H9 (cell line): ENCODE data around the gene BPIFB4. TPM values are rescaled to one million over a fixed set of nuclear protein-coding genes. Genes with fewer than 3 reads are reported as not detected.

Experiments
- DNase-seq: peaks from one replicate; pipeline ENCODE4 v3.0.0-alpha.2; 2017
- H2AFZ ChIP-seq: one replicate; pipeline ENCODE4 v1.6.1; 2013; ENCODE audit warnings: mild to moderate bottlenecking, low read length, control low read depth, moderate library complexity
- H2AK5ac ChIP-seq: 2 replicates; pipeline ENCODE4 v1.6.1; 2013; ENCODE audit warnings: low read length, control low read depth, mixed read lengths; ENCODE audit not compliant: insufficient read length
- H2BK120ac ChIP-seq: one replicate; pipeline ENCODE4 v1.6.1; 2013; ENCODE audit warnings: low read depth, mild to moderate bottlenecking, low read length, control low read depth, inconsistent platforms; ENCODE audit not compliant: poor library complexity, severe bottlenecking
- H2BK12ac ChIP-seq: 2 replicates; pipeline ENCODE4 v1.6.1; 2013; ENCODE audit warnings: low read length, control low read depth, mixed read lengths, low read depth; ENCODE audit not compliant: insufficient read length
- H2BK15ac ChIP-seq: 2 replicates; pipeline ENCODE4 v1.6.1; 2013; ENCODE audit warnings: low read depth, low read length, control low read depth
- H2BK20ac ChIP-seq: one replicate; pipeline ENCODE4 v1.6.1; 2013; ENCODE audit warnings: low read depth, mild to moderate bottlenecking, low read length, control low read depth, inconsistent platforms; ENCODE audit not compliant: poor library complexity, severe bottlenecking
- H2BK5ac ChIP-seq: 2 replicates; pipeline ENCODE4 v1.6.1; 2013; ENCODE audit warnings: low read length, control low read depth, mixed read lengths; ENCODE audit not compliant: insufficient read length
- H3K14ac ChIP-seq: 2 replicates; pipeline ENCODE4 v1.6.1; 2013; ENCODE audit warnings: low read length, control low read depth; ENCODE audit not compliant: insufficient read depth
- H3K18ac ChIP-seq: 2 replicates; pipeline ENCODE4 v1.6.1; 2013; ENCODE audit warnings: low read depth, mild to moderate bottlenecking, mixed read lengths, low read length, control low read depth; ENCODE audit not compliant: insufficient read length
- H3K23ac ChIP-seq: 2 replicates; pipeline ENCODE4 v1.6.1; 2013; ENCODE audit warnings: low read length, control low read depth, mixed read lengths, low read depth; ENCODE audit not compliant: insufficient read length
- H3K23me2 ChIP-seq: 2 replicates; pipeline ENCODE4 v1.6.1; 2013; ENCODE audit warnings: low read depth, mild to moderate bottlenecking, mixed read lengths, low read length, control low read depth; ENCODE audit not compliant: insufficient read length, poor library complexity, severe bottlenecking
- H3K27ac ChIP-seq: 2 replicates; pipeline ENCODE4 v1.5.1; 2013; ENCODE audit warnings: low read length, control low read depth, mixed read lengths, low read depth; ENCODE audit not compliant: insufficient read length
- H3K27me3 ChIP-seq: 2 replicates; pipeline ENCODE4 v1.6.1; 2013; ENCODE audit warnings: low read length, control low read depth, inconsistent platforms; ENCODE audit not compliant: insufficient read depth
- H3K4ac ChIP-seq: 2 replicates; pipeline ENCODE4 v1.6.1; 2013; ENCODE audit warnings: low read depth, mild to moderate bottlenecking, control low read depth, inconsistent platforms, low read length, moderate library complexity
- H3K4me1 ChIP-seq: 2 replicates; pipeline ENCODE4 v1.6.1; 2013; ENCODE audit warnings: low read length, control low read depth, inconsistent platforms; ENCODE audit not compliant: insufficient read depth
- H3K4me2 ChIP-seq: 2 replicates; pipeline ENCODE4 v1.6.1; 2013; ENCODE audit warnings: low read length, control low read depth, mixed read lengths; ENCODE audit not compliant: insufficient read length, insufficient read depth
- H3K56ac ChIP-seq: 2 replicates; pipeline ENCODE4 v1.6.1; 2013; ENCODE audit warnings: low read depth, mild to moderate bottlenecking, mixed read lengths, low read length, control low read depth; ENCODE audit not compliant: insufficient read length
- H3K79me1 ChIP-seq: 2 replicates; pipeline ENCODE4 v1.6.1; 2013; ENCODE audit warnings: low read depth, mild to moderate bottlenecking, moderate library complexity, low read length, control low read depth, inconsistent platforms; ENCODE audit not compliant: insufficient read depth, poor library complexity, severe bottlenecking
- H3K79me2 ChIP-seq: 2 replicates; pipeline ENCODE4 v1.6.1; 2013; ENCODE audit warnings: low read length, control low read depth, inconsistent platforms; ENCODE audit not compliant: insufficient read depth
- H3K9ac ChIP-seq: 2 replicates; pipeline ENCODE4 v1.6.1; 2013; ENCODE audit warnings: low read length, control low read depth, mixed read lengths; ENCODE audit not compliant: insufficient read length; ENCODE audit errors: extremely low read depth
- H3K9me3 ChIP-seq: one replicate; pipeline ENCODE4 v1.6.1; 2013; ENCODE audit warnings: low read depth, low read length, inconsistent platforms; ENCODE audit not compliant: control insufficient read depth
- H3T11ph ChIP-seq: one replicate; pipeline ENCODE4 v1.6.1; 2013; ENCODE audit warnings: mild to moderate bottlenecking, low read length, control low read depth, inconsistent platforms
- H4K20me1 ChIP-seq: one replicate; pipeline ENCODE4 v1.6.1; 2013; ENCODE audit not compliant: control insufficient read depth, insufficient read length, insufficient read depth
- H4K5ac ChIP-seq: 2 replicates; pipeline ENCODE4 v1.6.1; 2013; ENCODE audit warnings: low read depth, mild to moderate bottlenecking, mixed read lengths, low read length, control low read depth; ENCODE audit not compliant: insufficient read length
- H4K8ac ChIP-seq: replicated peaks from 2 replicates; pipeline ENCODE4 v1.6.1; 2013; ENCODE audit warnings: low read length, control low read depth, mixed read lengths, low read depth; ENCODE audit not compliant: insufficient read length
- H4K91ac ChIP-seq: 2 replicates; pipeline ENCODE4 v1.6.1; 2013; ENCODE audit warnings: low read depth, mild to moderate bottlenecking, moderate library complexity, mixed read lengths, low read length, control low read depth; ENCODE audit not compliant: insufficient read length
- H3K27ac Mint-ChIP-seq, 3 experiments: 2 replicates in 2 of 3; 3 replicates in 1 of 3; pipeline ENCODE4 v1.8.0; 2020 to 2021; ENCODE audit warnings: mixed read lengths in 3 of 3, mild to moderate bottlenecking in 1 of 3, moderate library complexity in 1 of 3
- H3K27me3 Mint-ChIP-seq: 2 replicates; pipeline ENCODE4 v1.8.0; 2021; ENCODE audit warnings: low read depth, mild to moderate bottlenecking, moderate library complexity, mixed read lengths
- H3K36me3 Mint-ChIP-seq, 3 experiments: 2 replicates in 2 of 3; 3 replicates in 1 of 3; pipeline ENCODE4 v1.8.0; 2020 to 2021; ENCODE audit warnings: low read depth in 3 of 3, mixed read lengths in 3 of 3; ENCODE audit not compliant: insufficient read depth in 1 of 3
- H3K4me1 Mint-ChIP-seq, 2 experiments: 2 replicates each; pipeline ENCODE4 v1.8.0; 2020; ENCODE audit warnings: mixed read lengths in 2 of 2
- H3K4me3 Mint-ChIP-seq, 2 experiments: 2 replicates in 1 of 2; 3 replicates in 1 of 2; pipeline ENCODE4 v1.8.0; 2020 to 2021; ENCODE audit warnings: mild to moderate bottlenecking in 2 of 2, mixed read lengths in 2 of 2, moderate library complexity in 1 of 2
- H3K9me3 Mint-ChIP-seq, 2 experiments: 2 replicates in 1 of 2; 3 replicates in 1 of 2; pipeline ENCODE4 v1.8.0; 2020; ENCODE audit warnings: mild to moderate bottlenecking in 2 of 2, mixed read lengths in 2 of 2, moderate library complexity in 1 of 2
- CTCF ChIP-seq: fragments of 200-600 bp; sonication (generic); conservative IDR thresholded peaks from 3 replicates; pipeline ENCODE4 v1.8.0; 2021; ENCODE audit warnings: antibody characterized with exemption, mild to moderate bottlenecking
- WGBS: extraction: QIAGEN DNeasy Blood & Tissue Kit; methylation state at CpG from one replicate; pipeline ENCODE4 v1.1.7; 2013; ENCODE audit warnings: missing lambda C conversion rate, low lambda C conversion rate, mixed read lengths; ENCODE audit not compliant: insufficient read length; ENCODE audit errors: extremely low coverage; 5-methylcytosine and 5-hydroxymethylcytosine counted together
- total RNA-seq: library from RNA; stranded (reverse); gene quantifications from 2 replicates; pipeline ENCODE4 v1.2.1, GENCODE V29; 2021

The BPIFB4 gene
- total RNA-seq, 1 experiment from 2014 or later = not detected

GRCh38 chr20:33074675-33075074, 4.8 kb upstream of the BPIFB4 start:
- Histone ChIP-seq H3K4me1 (no peaks in the 10 kb centered on the region), H2BK120ac (no peak overlapping the region), H4K91ac (no peak overlapping the region), H4K8ac (no peak overlapping the region), H2BK5ac (no peak overlapping the region), H3K27ac (no peak overlapping the region), H3K23ac (no peak overlapping the region), H3T11ph (no peak overlapping the region), H3K79me1 (no peaks in the 10 kb centered on the region), H3K4ac (no peak overlapping the region), H3K14ac (no peak overlapping the region), H3K9ac (no peak overlapping the region), H3K79me2 (no peaks in the 10 kb centered on the region), H3K23me2 (no peaks in the 10 kb centered on the region), H3K27me3 (no peaks in the 10 kb centered on the region), H3K18ac (no peak overlapping the region), H3K4me2 (no peak overlapping the region), H3K9me3 (no peaks in the 10 kb centered on the region), H3K56ac (no peak overlapping the region), H2AFZ (no peak overlapping the region), H2BK12ac (no peak overlapping the region), H2BK15ac (no peak overlapping the region), H4K5ac (no peak overlapping the region), H2BK20ac (no peak overlapping the region), H2AK5ac (no peak overlapping the region), H4K20me1 (peaks cover 2% of the 10 kb centered on the region)
- no peak for TF ChIP-seq CTCF
- Mint-ChIP-seq H3K4me3 (no peak overlapping the region), H3K4me1 (peaks cover 0 to 3% of the 10 kb centered on the region in 2 experiments; a peak in 1 of 4 replicates), H3K36me3 (no peaks in the 10 kb centered on the region), H3K9me3 (no peaks in the 10 kb centered on the region; a peak in 1 of 5 replicates), H3K27me3 (peaks cover 20% of the 10 kb centered on the region), H3K27ac (no peak overlapping the region)
- whole genome bisulfite sequencing = 100% methylated on average over 1 of the region's 2 CpGs
- DNase-seq = no peak
